ENCODE measurements around the gene PALB2.
"Not testable (repeated sequence)": the region's sequence is repeated elsewhere in the genome, so short reads cannot be mapped to it uniquely, and the experiment has no call there.

PALB2 gene

DNA sequence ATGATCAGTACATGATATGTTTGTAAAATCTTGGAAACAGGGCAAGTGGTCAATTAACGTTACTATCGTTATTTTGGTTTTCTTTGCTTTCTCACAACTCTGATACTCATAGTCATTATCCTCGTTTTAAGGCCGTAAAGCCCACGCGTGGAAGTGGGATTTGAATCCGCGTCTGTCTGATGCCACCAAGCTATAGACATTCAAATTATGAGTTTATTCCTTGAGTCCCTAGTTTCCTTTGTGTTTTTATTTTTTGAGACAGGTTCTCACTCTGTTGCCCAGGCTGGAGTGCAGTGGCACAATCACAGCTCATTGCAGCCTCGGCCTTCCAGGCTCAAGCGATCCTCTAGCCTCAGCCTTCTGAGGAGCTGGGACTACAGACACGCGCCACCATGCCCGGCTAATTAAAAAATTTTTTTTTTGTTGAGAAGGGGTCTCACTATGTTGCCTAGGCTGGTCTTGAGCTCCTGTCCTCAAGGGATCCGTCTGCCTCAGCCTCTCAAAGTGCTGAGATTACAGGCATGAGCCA is 1.2 kb upstream of the PALB2 start:
- DNase-seq, result no peak

DNA sequence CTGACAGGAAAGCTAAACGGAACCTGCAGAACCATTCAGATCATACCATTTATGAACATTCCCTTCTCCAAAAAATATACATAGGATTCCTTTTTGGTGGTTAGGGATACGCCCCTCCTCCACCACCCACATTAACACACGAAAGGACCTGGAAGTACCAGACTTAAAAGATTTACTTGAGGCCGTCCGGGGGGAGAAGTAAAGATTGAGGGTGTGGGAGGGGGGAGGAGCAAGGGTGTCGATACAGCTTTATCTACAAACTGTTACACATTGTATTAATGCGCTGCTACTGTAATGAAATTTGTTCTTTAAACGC is 537 bp downstream of the PALB2 start:
- DNase-seq, result no peak

DNA sequence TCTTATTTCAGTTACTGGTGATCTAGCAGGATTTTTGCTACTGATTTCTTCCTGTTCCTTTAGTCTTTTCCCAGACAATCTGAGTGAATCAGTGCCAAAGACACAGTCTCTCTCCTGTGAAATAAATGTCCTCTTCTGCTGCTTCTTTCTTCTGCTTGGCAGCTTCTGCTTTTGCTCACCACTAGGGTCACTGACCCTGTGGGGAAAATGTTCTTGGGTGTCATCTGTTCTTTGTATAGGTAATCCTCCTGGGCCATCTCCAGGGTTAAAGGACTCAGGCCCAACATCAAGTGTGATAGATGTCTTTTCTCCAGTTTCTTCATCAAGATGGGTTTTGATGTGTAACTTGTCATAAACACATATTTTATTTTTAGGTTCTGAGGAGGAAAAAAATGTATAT is 5.2 kb downstream of the PALB2 start:
- DNase-seq, result no peak

DNA sequence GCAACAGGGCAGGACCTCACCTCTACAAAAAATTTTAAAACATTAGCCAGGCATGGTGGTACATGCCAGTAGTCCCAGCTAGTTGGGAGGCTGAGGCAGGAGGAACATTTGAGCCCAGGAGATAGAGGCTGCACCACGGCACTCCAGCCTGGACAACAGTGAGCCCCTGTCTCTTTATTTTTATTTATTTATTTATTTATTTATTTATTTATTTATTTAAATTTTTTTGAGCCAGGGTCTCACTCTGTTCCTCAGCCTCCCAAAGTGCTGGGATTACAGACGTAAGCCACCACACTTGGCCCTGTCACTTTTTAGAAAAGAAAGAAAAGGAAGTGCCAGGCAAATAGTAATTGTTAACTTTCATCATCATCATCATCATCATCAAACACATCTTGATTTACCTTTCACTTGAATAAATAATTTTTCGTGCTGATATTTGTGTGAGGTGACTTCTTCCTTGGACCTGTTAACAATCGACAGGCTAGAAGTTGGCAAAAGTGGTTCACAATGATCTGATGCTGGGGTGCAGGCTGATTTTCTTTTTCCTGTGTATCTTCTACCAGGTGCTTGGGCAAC is 6.6 kb downstream of the PALB2 start:
- no peak for DNase-seq

DNA sequence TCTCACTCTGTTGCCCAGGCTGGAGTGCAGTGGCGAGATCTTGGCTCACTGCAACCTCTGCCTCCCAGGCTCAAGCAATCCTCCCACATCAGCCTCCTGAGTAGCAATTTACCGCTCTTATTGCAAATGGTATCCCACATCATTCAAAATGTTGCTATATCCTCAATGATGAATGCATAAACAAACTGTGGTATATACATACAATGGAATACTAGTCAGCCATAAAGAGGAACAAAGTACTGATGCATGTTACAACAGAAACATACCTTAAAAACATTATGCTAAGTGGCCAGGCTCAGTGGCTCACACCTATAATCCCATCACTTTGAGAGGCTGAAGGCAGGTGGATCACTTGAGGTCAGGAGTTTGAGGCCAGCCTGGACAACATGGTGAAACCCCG is 9.2 kb downstream of the PALB2 start:
- not testable (repeated sequence) for DNase-seq

DNA sequence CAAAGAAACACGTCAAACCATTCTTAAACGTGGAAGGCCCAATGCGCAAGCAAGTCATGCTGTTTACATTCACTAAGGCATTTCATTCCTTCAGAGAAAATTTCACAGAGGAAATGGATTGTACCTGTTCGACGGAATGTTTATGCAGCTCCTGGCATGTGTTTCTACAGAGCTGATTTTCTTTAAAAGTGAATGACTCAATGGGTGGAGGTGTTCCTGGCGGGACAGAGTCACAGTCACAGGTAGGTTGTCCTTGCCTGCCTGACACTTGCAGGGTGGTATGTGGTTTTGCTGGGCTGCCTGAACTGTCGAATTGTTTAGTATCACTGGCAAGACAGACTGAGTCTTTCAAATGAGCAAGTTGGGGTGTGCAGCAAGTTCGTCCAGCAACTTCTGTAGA is 11.6 kb downstream of the PALB2 start:
- DNase-seq, result no peak

DNA sequence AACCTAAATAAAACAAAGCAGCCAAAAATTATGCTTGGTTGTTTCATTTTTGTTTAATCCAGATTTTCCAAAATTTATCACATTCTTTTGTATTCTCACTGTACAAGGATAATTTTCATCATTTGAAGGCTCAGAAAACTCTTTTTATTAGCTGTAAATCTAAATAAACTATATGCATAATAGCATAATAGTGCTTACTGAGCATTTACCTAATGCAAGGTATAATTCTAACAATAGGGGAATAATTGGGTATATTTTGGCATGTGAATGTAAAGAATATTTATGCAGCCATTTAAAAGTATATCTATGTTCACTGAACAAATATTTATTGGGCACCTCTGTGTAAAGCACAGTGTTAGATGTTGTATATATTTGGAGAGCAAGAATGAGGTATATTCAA is 17.0 kb downstream of the PALB2 start:
- no peak for DNase-seq

DNA sequence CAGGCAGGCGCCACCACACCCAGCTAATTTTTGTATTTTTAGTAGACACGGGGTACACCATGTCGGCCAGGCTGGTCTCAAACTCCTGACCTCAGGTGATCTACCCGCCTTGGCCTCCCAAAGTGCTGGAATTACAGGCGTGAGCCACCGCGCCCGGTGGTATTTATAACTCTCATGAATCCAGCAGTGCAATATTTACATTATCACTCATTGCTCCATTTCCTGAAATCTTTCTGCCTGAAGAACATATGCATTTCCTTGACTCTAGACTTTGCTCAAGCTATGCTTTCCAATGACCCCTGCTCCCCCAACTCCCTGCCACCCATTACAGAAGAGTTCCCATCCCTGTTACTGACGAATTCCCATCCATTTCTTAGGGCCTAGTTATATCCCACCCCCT is 25.3 kb downstream of the PALB2 start:
- DNase-seq, result no peak

DNA sequence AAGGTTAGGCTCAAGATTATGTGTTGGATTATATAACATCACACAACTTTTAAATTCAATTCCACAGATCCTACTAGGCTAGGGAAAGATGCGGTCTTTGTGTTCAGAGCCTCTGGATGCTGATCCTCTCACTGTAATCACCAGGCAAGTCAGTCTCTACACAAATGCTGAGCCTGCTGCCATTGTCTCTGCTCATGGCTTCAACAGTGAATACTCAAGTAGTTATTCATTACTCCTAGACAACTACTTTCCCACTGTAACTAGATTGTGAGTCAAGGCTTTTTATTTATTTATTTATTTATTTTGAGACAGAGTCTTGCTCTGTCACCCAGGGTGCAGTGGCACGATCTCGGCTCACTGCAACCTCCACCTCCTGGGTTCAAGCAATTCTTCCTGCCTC is 29.2 kb downstream of the PALB2 start:
- no peak for DNase-seq

DNA sequence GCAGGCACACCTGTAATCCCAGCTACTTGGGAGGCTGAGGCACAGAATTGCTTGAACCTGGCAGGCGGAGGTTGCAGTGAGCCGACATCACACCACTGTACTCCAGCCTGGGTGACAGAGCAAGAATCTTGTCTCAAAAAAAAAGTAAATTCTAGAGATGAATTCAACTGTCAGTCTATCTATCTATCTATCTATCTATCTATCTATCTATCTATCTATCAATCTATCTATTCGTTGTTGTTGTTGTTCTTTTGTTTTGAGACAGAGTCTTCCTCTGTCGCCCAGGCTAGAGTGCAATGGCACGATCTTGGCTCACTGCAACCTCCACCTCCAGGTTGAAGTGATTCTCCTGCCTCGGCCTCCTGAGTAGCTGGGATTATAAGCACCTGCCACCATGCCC is 30.2 kb downstream of the PALB2 start:
- not testable (repeated sequence) for DNase-seq

DNA sequence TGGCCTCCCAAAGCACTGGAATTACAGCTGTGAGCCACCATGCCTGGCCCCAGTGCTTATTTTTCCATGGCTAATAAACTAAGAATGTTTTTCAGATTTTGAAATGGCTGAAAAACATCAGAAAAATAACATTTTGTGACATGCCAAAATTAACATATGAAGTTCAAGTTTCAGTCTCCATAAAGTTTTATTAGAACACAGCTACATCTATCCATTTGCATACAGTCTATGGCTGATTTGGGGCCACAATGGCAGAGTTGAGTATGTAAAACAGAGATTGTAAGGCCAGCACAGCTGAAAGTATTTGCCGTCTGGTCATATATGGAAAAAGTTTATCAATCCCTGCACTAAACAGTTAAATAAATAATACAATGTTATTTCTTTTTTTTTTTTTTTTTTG is 31.2 kb downstream of the PALB2 start:
- DNase-seq, result no peak

DNA sequence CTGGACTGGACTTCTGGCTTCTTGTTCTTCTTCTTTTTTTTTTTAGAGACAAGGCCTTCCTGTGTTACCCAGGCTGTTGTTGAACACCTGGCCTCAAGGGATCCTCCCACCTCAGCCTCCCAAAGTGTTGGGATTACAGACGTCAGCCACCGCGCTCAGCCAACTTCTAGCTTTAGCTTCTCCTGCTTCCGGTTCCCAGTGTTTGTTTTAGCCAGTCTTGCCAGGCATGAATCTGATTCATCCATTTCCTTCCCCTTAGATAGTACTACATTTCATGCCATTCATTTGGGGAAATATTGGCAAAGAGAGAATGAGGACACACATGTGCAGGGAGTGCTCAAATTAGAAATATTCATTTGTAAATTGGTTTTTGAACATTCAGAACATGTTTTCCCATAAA is 32.9 kb downstream of the PALB2 start:
- DNase-seq, result no peak

DNA sequence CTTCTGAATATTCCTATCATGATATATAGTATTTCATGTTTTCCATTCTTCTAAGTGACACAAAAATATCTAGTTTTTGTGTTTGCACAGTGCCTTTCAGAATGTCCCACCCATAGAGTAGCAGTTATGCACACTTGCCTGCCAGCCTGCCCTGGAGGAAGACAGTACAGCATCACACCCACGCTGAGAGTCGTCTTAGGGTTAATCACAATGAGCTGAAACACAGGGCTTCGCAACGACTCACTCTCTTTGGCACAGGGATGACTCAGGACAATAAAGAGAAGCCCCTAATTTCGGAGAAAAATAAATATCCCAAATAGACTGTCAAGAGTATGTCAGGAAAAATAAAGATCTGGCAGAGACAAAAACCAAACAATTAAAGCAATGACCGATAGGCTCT is 33.4 kb downstream of the PALB2 start:
- DNase-seq, result no peak

DNA sequence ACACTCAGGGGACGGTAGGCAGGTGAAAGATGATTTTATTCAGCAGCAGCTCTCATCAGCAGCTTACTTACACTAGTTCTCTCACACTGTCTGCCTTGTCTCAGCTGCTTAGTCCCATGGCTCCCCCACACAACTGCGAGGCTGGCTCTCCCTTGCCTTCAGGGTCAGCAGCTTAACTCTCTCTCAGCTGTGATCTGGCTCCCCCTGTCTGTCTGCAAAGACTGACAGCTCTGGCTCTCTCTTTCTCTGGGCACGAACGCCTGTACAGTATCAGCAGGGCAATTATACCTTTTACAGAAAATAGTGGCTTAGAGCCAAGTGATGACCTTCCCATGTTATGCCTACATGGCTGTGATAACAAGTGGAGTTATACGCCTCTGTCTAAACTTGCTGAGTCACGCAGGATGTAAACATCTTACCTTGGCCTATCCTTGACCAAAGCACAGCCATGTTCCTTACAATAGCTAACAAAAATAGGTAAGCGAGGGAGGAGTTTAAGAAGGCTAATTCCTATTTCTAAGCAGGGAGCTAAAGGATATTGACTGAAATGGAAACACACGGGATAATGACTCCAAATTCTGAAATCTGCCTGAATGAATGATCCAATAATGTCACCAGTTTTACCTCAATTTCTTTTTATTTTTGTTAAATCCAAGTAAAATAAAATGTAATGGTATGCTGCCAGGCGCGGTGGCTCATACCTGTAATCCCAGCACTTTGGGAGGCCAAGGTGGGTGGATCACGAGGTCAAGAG is 43.9 kb downstream of the PALB2 start:
- no peak for DNase-seq

DNA sequence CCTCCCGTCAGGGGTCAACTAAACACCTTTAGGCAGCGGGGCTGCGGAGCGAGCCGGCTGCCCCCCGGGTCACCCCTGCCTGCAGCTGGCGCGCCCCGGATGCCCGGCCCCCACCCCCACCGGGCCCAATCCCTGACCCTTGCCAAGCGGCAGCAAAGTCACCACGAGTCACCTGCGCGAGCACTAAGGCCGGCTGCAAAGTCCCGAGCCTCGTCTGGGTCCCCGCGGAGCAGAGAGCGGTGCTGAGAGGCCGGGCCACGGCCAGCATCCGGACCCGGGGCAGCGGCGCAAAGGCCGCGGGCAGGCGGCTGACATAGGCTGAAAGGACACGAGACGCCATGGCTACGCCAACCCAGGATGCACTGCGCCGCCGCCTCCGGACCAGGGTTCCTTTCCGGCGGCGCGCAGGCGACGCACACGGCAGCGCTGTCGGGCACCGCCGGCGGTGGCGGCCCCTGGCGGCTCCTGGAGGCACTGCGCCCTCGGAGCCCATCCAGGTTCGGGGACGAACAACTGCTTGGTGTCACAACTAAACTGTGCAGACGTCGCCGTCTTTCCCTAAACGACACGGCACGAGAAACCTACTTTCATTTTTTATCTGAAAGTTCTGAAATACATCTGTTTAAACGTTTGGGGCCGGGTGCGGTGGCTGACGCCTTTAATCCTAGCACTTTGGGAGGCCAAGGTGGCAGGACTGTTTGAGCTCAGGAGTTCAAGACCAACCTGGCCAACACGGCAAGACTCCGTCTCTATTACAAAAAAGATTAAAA is 45.0 kb downstream of the PALB2 start, which contains the start of gene NDUFAB1:
TSS of gene NDUFAB1 (minus strand) at position 366 of the 770 bp plus-strand sequence. CDS start at position 340, 26 bp downstream.
- DNase-seq, result peak; percentile 91

DNA sequence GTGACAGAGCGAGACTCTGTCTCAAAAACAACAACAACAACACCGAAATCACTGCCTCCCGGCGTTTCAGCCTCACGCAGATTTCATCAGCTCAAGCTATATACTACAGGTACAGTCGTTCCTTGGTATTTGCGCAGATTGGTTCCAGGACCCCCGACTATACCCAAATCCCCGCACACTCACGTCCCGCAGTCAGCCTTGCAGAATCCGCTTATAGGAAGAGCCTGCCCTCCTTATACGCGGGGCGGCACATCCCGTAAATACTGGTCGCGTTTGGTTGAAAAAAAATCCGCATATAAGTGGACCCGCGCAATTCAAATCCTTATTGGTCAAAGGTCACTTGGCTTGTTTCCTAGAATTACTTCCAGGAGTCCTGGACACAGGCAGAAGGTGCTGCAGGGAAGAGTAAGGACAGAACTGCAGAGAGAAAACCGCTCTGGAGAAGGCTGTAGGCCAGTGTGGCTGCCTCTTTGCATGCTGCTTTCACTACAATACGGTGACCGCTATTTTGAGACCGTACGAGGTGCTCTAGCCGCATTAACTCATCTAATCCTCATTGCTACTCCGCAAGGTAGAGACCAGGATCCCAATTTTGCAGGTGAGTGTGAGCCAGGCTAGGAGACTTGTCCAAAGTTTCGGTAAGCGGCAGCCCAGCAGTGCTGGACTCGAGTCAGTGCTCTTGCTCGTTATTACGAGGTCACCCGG is 45.7 kb downstream of the PALB2 start:
- no peak for DNase-seq

DNA sequence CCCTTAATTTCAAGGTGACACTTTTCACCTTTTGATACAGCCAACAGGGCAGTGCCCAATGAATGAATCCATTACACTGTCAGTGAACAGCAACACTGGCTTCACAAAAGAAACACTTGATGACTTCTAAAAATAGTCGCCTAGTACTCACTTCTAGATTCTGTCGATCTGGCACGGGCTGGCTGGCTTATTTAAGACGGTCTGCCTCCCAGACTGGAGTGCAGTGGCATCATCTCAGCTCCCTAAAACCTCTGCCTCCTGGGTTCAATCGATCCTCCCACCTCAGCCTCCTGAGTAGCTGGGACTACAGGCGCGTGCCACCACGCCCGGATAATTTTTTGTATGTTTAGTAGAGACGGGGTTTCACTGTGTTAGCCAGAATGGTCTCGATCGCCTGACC is 46.9 kb downstream of the PALB2 start:
- no peak for DNase-seq

DNA sequence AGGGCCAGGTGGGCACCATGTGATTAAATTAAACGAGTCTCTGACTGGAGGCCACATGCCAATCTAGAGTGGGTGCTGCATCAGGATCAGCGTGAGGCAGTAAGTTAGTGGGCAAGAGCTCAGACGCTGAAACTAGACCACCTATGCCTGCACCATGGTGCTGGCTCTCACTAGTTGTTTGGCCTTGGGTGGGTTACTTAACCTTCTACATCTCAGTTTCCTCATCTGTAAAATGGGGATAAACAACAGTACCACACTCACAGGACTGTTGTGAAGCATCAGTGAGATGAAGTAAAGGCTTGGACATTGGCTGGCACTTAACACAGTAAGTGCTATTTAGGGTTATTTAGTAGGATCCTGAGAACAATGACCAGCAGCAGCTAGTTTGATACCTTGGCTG is 50.9 kb downstream of the PALB2 start:
- DNase-seq, result no peak

DNA sequence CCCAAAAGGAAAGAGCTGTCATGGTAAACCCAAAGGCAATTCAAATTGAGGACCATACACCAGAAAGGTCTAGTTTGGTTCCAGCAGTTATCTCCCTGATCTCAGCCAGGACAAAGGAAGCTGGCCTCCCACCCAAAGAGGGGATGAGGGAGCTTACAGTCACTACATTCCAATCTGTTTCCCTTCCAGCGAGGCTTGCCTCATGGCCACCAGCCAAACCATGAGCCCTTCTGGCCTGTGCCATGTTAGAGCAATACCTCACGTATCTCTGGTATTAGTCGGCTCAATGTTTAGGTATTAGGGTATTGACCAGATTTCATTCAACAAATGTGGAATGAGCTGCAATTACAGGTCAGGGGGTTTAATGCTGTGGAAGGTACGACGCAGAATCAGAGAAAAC is 53.4 kb downstream of the PALB2 start:
- no peak for DNase-seq

DNA sequence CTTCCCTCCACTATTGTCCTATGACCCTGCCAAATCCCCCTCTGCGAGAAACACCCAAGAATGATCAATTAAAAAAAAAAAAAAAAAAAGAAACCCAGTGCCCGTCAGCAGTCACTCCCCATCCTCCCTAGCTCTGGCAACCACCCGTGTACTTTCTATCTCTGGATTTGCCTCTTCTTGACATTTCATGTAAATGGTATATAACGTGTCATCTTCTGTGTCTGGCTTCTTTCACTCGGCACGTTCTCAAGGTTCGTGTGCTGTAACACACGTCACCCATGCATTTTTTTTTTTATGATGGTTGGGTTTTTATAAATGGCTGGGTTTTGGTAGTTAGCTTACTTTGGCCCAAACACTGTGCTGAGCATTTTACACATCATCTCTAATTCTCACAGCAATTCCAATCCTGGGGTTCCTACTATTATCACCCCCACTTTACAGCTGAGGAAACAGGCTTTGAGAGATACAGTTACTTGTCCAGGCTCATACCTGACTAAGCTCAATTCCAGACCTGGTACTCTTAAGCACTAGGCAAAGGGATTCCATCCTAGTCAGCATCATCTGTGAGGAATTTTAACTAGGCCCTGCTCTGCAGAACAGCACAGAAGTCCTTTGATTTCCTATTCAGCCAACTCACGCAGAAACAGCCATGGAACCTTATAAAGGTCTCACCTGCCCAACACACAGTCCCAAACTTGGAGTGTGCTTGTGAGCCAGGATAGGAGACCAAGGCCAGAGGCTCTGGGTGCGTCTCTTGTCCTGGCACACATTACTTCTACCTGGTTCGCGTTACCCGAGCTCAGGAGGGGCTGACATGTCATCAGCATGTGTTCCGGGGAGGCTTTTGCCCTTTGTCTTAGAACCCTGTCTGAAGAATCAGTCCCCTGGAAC is 56.7 kb downstream of the PALB2 start:
- DNase-seq, result no peak

DNA sequence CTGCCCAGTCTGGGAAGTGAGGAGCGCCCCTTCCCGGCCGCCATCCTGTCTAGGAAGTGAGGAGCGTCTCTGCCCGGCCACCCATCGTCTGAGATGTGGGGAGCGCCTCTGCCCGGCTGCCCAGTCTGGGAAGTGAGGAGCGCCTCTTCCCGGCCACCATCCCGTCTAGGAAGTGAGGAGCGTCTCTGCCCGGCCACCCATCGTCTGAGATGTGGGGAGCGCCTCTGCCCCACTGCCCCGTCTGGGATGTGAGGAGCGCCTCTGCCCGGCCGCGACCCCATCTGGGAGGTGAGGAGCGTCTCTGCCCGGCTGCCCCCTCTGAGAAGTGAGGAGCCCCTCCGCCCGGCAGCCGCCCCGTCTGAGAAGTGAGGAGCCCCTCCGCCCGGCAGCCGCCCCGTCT is 57.8 kb downstream of the PALB2 start:
- DNase-seq, result not testable (repeated sequence)

DNA sequence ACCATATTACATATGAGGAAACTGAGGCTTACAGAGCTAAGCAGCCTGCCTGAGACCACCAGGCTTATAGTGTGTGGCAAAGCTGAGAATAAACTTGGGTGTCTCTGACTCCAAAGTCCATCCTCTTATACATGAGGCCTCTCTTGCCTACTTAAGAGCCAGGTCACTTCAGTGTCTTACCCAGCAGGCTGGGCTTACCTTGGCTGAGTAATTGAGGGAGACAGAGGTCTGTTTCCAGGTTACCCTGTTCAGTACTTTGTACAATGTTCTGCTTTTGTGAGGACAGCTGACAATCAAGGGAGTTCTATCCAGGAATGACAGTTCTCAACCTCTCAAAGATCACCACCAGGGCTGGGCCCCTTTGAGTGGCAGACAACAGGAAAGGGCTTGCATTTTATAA is 59.3 kb downstream of the PALB2 start:
- no peak for DNase-seq
